ENCODE measurements around the gene STARD5. TPM values are rescaled to one million over a fixed set of nuclear protein-coding genes. Genes with fewer than 3 reads are reported as not detected.

Gene STARD5
- total and polyA plus RNA-seq, 2 donors (not counting 1 experiment from before 2014, with no cell fraction given), result 15.7 to 19.9 TPM

DNA sequence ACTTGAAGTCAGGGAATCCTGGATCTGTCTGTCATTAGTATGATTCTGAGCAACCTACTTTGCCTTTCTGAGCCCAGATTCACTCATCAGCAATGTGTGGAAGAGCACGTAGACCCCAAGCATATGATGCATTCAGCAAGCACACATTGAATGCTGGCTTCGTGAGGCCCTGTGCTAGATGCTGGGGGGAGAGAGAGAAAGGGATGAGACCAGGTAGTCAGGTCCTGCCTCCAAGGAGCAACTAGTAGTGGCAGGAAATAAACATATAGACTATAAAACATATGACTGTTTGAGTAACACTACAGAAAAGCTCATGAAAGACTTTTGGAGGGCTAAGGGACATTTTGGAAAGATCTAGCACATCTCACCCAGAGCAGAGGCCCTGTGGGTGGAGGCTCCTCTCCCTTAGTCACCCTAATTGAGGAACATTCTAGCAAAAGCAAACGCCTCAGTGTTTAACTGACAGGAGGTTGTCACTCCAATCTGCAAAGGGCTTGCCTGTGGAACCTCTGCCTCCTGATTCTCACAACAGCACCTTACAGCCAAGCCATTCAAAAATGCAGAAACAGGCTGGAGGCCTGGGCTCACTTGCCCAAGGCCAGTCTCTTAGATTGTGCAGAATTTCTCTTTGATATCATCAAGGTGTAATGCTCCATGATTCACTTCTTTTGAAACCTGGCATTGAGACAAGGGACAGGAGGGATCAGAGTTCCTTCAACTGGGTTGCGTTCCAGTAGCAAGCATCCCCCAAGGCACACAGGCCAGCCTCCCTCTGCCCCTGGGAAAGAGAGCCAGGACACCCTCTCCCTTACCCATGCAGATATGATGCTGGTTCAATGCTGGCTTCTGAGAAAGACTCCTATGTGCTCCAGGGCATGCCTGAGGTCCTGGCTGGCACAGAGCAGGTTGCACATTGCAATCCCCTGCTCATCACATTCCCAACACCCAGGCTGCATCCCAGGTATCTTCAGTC lies 26.1 kb downstream of the STARD5 start:
- peak overlapping the region; percentile 100 for H3K4me3 Mint-ChIP-seq
- intact Hi-C loops (cut with micrococcal nuclease), result no loop called here
- Histone ChIP-seq H3K36me3 (replicated peaks in 1 of 2; ENCODE audit: control extremely low read depth in 1 of 2, control insufficient read depth in 1 of 2, extremely low read depth in 1 of 2, insufficient read depth in 2 of 2, low read length in 1 of 2) (peaks cover 19 to 66% of the 10 kb centered on the region in 2 experiments), H3K27ac (ENCODE audit: low read length in 2 of 2) (peak overlapping the region; percentile 95 to 98), H3K9me3 (ENCODE audit: control extremely low read depth in 1 of 3, control insufficient read depth in 2 of 3, insufficient read depth in 1 of 3, low read length in 2 of 3) (no peaks in the 10 kb centered on the region), H3K79me2 (ENCODE audit: control insufficient read depth, insufficient read depth, low read length) (peaks cover 92% of the 10 kb centered on the region), H3K9ac (ENCODE audit: low read length) (peak overlapping the region; percentile 95), H3K4me1 (ENCODE audit: control insufficient read depth in 2 of 2, insufficient read depth in 2 of 2, low read length in 2 of 2) (peaks cover 59 to 89% of the 10 kb centered on the region in 2 donors), H2AFZ (ENCODE audit: insufficient read depth, low read depth, low read length, poor library complexity, severe bottlenecking) (no peak overlapping the region), H4K20me1 (ENCODE audit: control insufficient read depth, insufficient read depth, low read length, poor library complexity, severe bottlenecking) (peaks cover 37% of the 10 kb centered on the region), H3K27me3 (replicated peaks in 1 of 4; ENCODE audit: control extremely low read depth in 1 of 4, control insufficient read depth in 3 of 4, insufficient read depth in 4 of 4, low read length in 3 of 4) (no peaks in the 10 kb centered on the region), H3K4me2 (replicated peaks; ENCODE audit: low read depth, low read length, poor library complexity, severe bottlenecking) (peak overlapping the region; percentile 93), H3K4me3 (ENCODE audit: control extremely low read depth in 1 of 5, extremely low read depth in 1 of 5, insufficient read depth in 1 of 5, low read depth in 2 of 5, low read length in 4 of 5) (peak overlapping the region; percentile 79 to 100 (median 87))
- TF ChIP-seq EZH2 (IDR thresholded peaks at IDR 0.05; ENCODE audit: borderline replicate concordance, insufficient read depth, low read depth, low read length, poor library complexity, severe bottlenecking), result no peak
- TF ChIP-seq, protein P1, sequence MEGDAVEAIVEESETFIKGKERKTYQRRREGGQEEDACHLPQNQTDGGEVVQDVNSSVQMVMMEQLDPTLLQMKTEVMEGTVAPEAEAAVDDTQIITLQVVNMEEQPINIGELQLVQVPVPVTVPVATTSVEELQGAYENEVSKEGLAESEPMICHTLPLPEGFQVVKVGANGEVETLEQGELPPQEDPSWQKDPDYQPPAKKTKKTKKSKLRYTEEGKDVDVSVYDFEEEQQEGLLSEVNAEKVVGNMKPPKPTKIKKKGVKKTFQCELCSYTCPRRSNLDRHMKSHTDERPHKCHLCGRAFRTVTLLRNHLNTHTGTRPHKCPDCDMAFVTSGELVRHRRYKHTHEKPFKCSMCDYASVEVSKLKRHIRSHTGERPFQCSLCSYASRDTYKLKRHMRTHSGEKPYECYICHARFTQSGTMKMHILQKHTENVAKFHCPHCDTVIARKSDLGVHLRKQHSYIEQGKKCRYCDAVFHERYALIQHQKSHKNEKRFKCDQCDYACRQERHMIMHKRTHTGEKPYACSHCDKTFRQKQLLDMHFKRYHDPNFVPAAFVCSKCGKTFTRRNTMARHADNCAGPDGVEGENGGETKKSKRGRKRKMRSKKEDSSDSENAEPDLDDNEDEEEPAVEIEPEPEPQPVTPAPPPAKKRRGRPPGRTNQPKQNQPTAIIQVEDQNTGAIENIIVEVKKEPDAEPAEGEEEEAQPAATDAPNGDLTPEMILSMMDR (IDR thresholded peaks at IDR 0.05), result no peak
- H3K9me3 Mint-ChIP-seq (ENCODE audit: insufficient read depth), result no peaks in the 10 kb centered on the region
- ChIA-PET POLR2A (interaction anchor here (1.2 to 6.9 kb wide), 4 partner anchors 11 to 26 kb away, joined by 6 to 63 read pairs (median 35); partner anchors contain the start of gene STARD5), CTCF (interaction anchor here (1.0 to 8.7 kb wide), 12 partner anchors 11 to 142 kb away, joined by 3 to 146 read pairs (median 22); no protein-coding TSS in a partner anchor)
- peaks cover 92% of the 10 kb centered on the region for H3K4me1 Mint-ChIP-seq
- DNase-seq (no peak), ATAC-seq (ENCODE audit: low read depth) (no peak)
- peak overlapping the region; percentile 98 for H3K27ac Mint-ChIP-seq
- H3K27me3 Mint-ChIP-seq, result no peaks in the 10 kb centered on the region
- 0% methylated on average over 2 of the region's 4 CpGs for WGBS (ENCODE audit: insufficient coverage)

All from B cell (primary cell).